Spleen (tissue), 7 donors: ENCODE data around the gene HLA-DMB.

ENCODE experiments used
- CTCF ChIP-seq, 11 experiments: fragments of 200-600 bp in 7 of 11; fragments of 450-650 bp in 4 of 11; sonication (generic) in 4 of 11; IDR thresholded peaks in 8 of 11; conservative IDR thresholded peaks in 3 of 11; 1 replicate in 7 of 11; 2 replicates in 4 of 11; pipeline versions ENCODE4 v1.4.0 to v1.8.0; 2016 to 2021; ENCODE audit warnings: antibody characterized with exemption in 11 of 11, inconsistent platforms in 4 of 11, mild to moderate bottlenecking in 1 of 11
- POLR2AphosphoS5 ChIP-seq, 3 donors: sonication (generic); formaldehyde crosslinking; IDR thresholded peaks; one replicate each; pipeline ENCODE4 v1.5.1; 2017; ENCODE audit warnings: antibody characterized with exemption in 3 of 3
- donor health status: DM: no; HTN: no; CAD: no; lungs with moderate emphysema.
- donor health status: DM: no; HTN: no; CAD: no.
- donor health status: DM: no; HTN: no; CAD: no.

- TF ChIP-seq CTCF (IDR thresholded peaks at IDR 0.05 in 8 of 11, conservative IDR thresholded peaks at IDR 0.05 in 3 of 11) = no peak
- no peak for TF ChIP-seq POLR2AphosphoS5 (IDR thresholded peaks at IDR 0.05)
These were observed 50.0 kb downstream of the HLA-DMB start for GRCh38 chr6:32890831-32891230.
